ENCODE measurements around the gene POLR3GL. TPM values are rescaled to one million over a fixed set of nuclear protein-coding genes. Genes with fewer than 3 reads are reported as not detected.

Gene POLR3GL
- total RNA-seq, 1 experiment from 2014 or later: 7.9 TPM

GRCh38 chr1:145942871-145943270, 21.6 kb upstream of the POLR3GL start:
- WGBS (ENCODE audit: extremely low coverage, insufficient read length, low lambda C conversion rate): no CpG with 5 or more reads among the region's 6 CpGs
- no peak overlapping the region for H2AK5ac ChIP-seq (ENCODE audit: insufficient read length, low read length)
- H3K14ac ChIP-seq (ENCODE audit: insufficient read depth, low read length): no peak overlapping the region
- no peaks in the 10 kb centered on the region for H3K79me1 ChIP-seq (ENCODE audit: insufficient read depth, low read depth, low read length, poor library complexity, severe bottlenecking)
- H3K9me3 Mint-ChIP-seq: no peaks in the 10 kb centered on the region
- H2BK120ac ChIP-seq (ENCODE audit: low read depth, low read length, poor library complexity, severe bottlenecking): no peak overlapping the region
- H3K27me3 Mint-ChIP-seq (ENCODE audit: low read depth): no peaks in the 10 kb centered on the region
- peaks cover 11 to 14% of the 10 kb centered on the region in 2 experiments for H3K4me1 Mint-ChIP-seq
- no peak overlapping the region for H2BK20ac ChIP-seq (ENCODE audit: low read depth, low read length, poor library complexity, severe bottlenecking)
- H3K79me2 ChIP-seq (ENCODE audit: insufficient read depth, low read length): no peaks in the 10 kb centered on the region
- no peak for DNase-seq
- TF ChIP-seq, protein P1, sequence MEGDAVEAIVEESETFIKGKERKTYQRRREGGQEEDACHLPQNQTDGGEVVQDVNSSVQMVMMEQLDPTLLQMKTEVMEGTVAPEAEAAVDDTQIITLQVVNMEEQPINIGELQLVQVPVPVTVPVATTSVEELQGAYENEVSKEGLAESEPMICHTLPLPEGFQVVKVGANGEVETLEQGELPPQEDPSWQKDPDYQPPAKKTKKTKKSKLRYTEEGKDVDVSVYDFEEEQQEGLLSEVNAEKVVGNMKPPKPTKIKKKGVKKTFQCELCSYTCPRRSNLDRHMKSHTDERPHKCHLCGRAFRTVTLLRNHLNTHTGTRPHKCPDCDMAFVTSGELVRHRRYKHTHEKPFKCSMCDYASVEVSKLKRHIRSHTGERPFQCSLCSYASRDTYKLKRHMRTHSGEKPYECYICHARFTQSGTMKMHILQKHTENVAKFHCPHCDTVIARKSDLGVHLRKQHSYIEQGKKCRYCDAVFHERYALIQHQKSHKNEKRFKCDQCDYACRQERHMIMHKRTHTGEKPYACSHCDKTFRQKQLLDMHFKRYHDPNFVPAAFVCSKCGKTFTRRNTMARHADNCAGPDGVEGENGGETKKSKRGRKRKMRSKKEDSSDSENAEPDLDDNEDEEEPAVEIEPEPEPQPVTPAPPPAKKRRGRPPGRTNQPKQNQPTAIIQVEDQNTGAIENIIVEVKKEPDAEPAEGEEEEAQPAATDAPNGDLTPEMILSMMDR (conservative IDR thresholded peaks at IDR 0.05): no peak
- no peak overlapping the region for H3K27ac ChIP-seq (ENCODE audit: insufficient read length, low read depth, low read length)
- no peaks in the 10 kb centered on the region for H4K20me1 ChIP-seq (ENCODE audit: control insufficient read depth, insufficient read depth, insufficient read length)
- H3K27ac Mint-ChIP-seq: no peak overlapping the region; a peak in 1 of 7 replicates
- H3K23me2 ChIP-seq (ENCODE audit: insufficient read length, low read depth, low read length, poor library complexity, severe bottlenecking): no peaks in the 10 kb centered on the region
- no peaks in the 10 kb centered on the region for H3K9me3 ChIP-seq (ENCODE audit: control insufficient read depth, low read depth, low read length)
- H3K27me3 ChIP-seq (ENCODE audit: insufficient read depth, low read length): no peaks in the 10 kb centered on the region
- H2BK5ac ChIP-seq (ENCODE audit: insufficient read length, low read length): no peak overlapping the region
- no peak overlapping the region for H3K18ac ChIP-seq (ENCODE audit: insufficient read length, low read depth, low read length)
- H2BK15ac ChIP-seq (ENCODE audit: low read depth, low read length): no peak overlapping the region
- H2AFZ ChIP-seq (ENCODE audit: low read length): no peak overlapping the region
- H3K4me2 ChIP-seq (ENCODE audit: insufficient read depth, insufficient read length, low read length): no peak overlapping the region
- no peak overlapping the region for H3K9ac ChIP-seq (ENCODE audit: extremely low read depth, insufficient read length, low read length)
- H3K4ac ChIP-seq (ENCODE audit: low read depth, low read length): no peak overlapping the region
- no peaks in the 10 kb centered on the region for H3K36me3 Mint-ChIP-seq (ENCODE audit: insufficient read depth in 1 of 3, low read depth in 3 of 3)
- H3K23ac ChIP-seq (ENCODE audit: insufficient read length, low read depth, low read length): no peak overlapping the region
- no peak overlapping the region for H4K91ac ChIP-seq (ENCODE audit: insufficient read length, low read depth, low read length)
- H3K4me3 Mint-ChIP-seq: no peak overlapping the region
- no peak overlapping the region for H4K5ac ChIP-seq (ENCODE audit: insufficient read length, low read depth, low read length)
- no peak overlapping the region for H2BK12ac ChIP-seq (ENCODE audit: insufficient read length, low read depth, low read length)
- H4K8ac ChIP-seq (replicated peaks; ENCODE audit: insufficient read length, low read depth, low read length): no peak overlapping the region
- H3K56ac ChIP-seq (ENCODE audit: insufficient read length, low read depth, low read length): no peak overlapping the region
- no peak overlapping the region for H3T11ph ChIP-seq (ENCODE audit: low read length)
- peaks cover 6% of the 10 kb centered on the region; the same call in 1 of the 2 replicates for H3K4me1 ChIP-seq (ENCODE audit: insufficient read depth, low read length)

All from H9 (cell line).